Stimulated activated CD8-positive, alpha-beta memory T cell treated with anti-CD3 and anti-CD28 coated beads, Interleukin-15, amount 100 ng/mL, for 4 hours (primary cell): Measurements from ENCODE around the gene NUB1.

Source experiments
- DNase-seq, 2 donors: peaks; one replicate each; pipeline ENCODE4 v3.0.0-alpha.2; 2020; ENCODE audit warnings: low read depth in 2 of 2

NUB1 gene

GRCh38 chr7:151345576-151346469 lies 4.2 kb downstream of the NUB1 start:
- no peak for DNase-seq

- DNase-seq, result no peak
Observed at GRCh38 chr7:151346470-151346769, 4.8 kb downstream of the NUB1 start.

GRCh38 chr7:151347200-151347599 lies 5.6 kb downstream of the NUB1 start:
- no peak for DNase-seq

- DNase-seq, result no peak
Observed at GRCh38 chr7:151348970-151349369, 7.4 kb downstream of the NUB1 start.

GRCh38 chr7:151349507-151349853 lies 7.9 kb downstream of the NUB1 start:
- no peak for DNase-seq

- no peak for DNase-seq
Observed at GRCh38 chr7:151351027-151351426, 9.4 kb downstream of the NUB1 start.

- DNase-seq, result peak in 1 of 2 donors; percentile 38
Observed at GRCh38 chr7:151351967-151352366, 10.4 kb downstream of the NUB1 start.

- no peak for DNase-seq
Observed at GRCh38 chr7:151352512-151352911, 10.9 kb downstream of the NUB1 start.

GRCh38 chr7:151361193-151361959 lies 19.8 kb downstream of the NUB1 start:
- no peak for DNase-seq

GRCh38 chr7:151363182-151363581 lies 21.6 kb downstream of the NUB1 start:
- DNase-seq, result no peak

GRCh38 chr7:151366166-151366879 lies 24.7 kb downstream of the NUB1 start:
- DNase-seq, result no peak

GRCh38 chr7:151366880-151367222 lies 25.2 kb downstream of the NUB1 start:
- DNase-seq, result no peak

- DNase-seq, result no peak
Observed at GRCh38 chr7:151367284-151367683, 25.7 kb downstream of the NUB1 start.

- DNase-seq, result peak; percentile 40 to 48
Observed at GRCh38 chr7:151368136-151368571, 26.5 kb downstream of the NUB1 start.

- DNase-seq, result no peak
Observed at GRCh38 chr7:151371266-151371665, 29.7 kb downstream of the NUB1 start.

GRCh38 chr7:151372612-151373265 lies 31.1 kb downstream of the NUB1 start:
- no peak for DNase-seq

- DNase-seq, result no peak
Observed at GRCh38 chr7:151373599-151373998, 32.0 kb downstream of the NUB1 start.

- no peak for DNase-seq
Observed at GRCh38 chr7:151374139-151374538, 32.5 kb downstream of the NUB1 start.

- no peak for DNase-seq
Observed at GRCh38 chr7:151374726-151375125, 33.1 kb downstream of the NUB1 start.

GRCh38 chr7:151375530-151376217 lies 34.1 kb downstream of the NUB1 start:
- DNase-seq, result no peak

- DNase-seq, result no peak
Observed at GRCh38 chr7:151376218-151376902, 34.7 kb downstream of the NUB1 start.
